Smooth muscle cell (in vitro differentiated cells): ENCODE results near the gene CD244. TPM values are rescaled to one million over a fixed set of nuclear protein-coding genes. Genes with fewer than 3 reads are reported as not detected.

Experiments
- DNase-seq: peaks from one replicate; lab custom pipeline; 2025; ENCODE audit not compliant: unreplicated experiment; lab: John Stamatoyannopoulos, UW
- H2AFZ ChIP-seq: fragments of 200-600 bp; sonication (generic); 2 replicates; pipeline ENCODE4 v1.6.0; 2016; ENCODE audit warnings: antibody characterized with exemption, low read depth, mild to moderate bottlenecking
- H3F3A ChIP-seq: fragments of 200-600 bp; sonication (generic); 2 replicates; pipeline ENCODE4 v1.6.0; 2017; ENCODE audit warnings: antibody characterized with exemption, low read depth
- H3K27ac ChIP-seq: fragments of 200-600 bp; sonication (generic); 2 replicates; pipeline ENCODE4 v1.5.1; 2016; ENCODE audit warnings: low read depth, mild to moderate bottlenecking
- H3K27me3 ChIP-seq: fragments of 200-600 bp; sonication (generic); 2 replicates; pipeline ENCODE4 v1.6.1; 2016; ENCODE audit warnings: low read depth, mild to moderate bottlenecking
- H3K36me3 ChIP-seq: fragments of 200-600 bp; sonication (generic); 2 replicates; pipeline ENCODE4 v1.5.1; 2016; ENCODE audit warnings: low read depth
- H3K4me1 ChIP-seq: fragments of 200-600 bp; sonication (generic); 2 replicates; pipeline ENCODE4 v1.5.1; 2016; ENCODE audit warnings: low read depth
- H3K4me2 ChIP-seq: fragments of 200-600 bp; sonication (generic); 2 replicates; pipeline ENCODE4 v1.6.0; 2016; ENCODE audit warnings: mild to moderate bottlenecking
- H3K4me3 ChIP-seq: fragments of 200-600 bp; sonication (generic); 2 replicates; pipeline ENCODE4 v1.5.1; 2016; ENCODE audit warnings: mild to moderate bottlenecking
- H3K79me2 ChIP-seq: fragments of 200-600 bp; sonication (generic); 2 replicates; pipeline ENCODE4 v1.6.0; 2016; ENCODE audit warnings: low read depth, mild to moderate bottlenecking
- H3K9ac ChIP-seq: fragments of 200-600 bp; sonication (generic); 2 replicates; pipeline ENCODE4 v1.6.0; 2016; ENCODE audit warnings: low read depth
- H3K9me3 ChIP-seq: fragments of 200-600 bp; sonication (generic); replicated peaks from 2 replicates; pipeline ENCODE4 v1.5.1; 2016; ENCODE audit warnings: low read depth
- H4K20me1 ChIP-seq: fragments of 200-600 bp; sonication (generic); 2 replicates; pipeline ENCODE4 v1.6.0; 2016; ENCODE audit warnings: low read depth
- CTCF ChIP-seq: fragments of 200-600 bp; sonication (generic); IDR thresholded peaks from 2 replicates; pipeline ENCODE4 v1.5.1; 2017; ENCODE audit warnings: borderline replicate concordance, mild to moderate bottlenecking, antibody characterized with exemption; ENCODE audit not compliant: insufficient read depth, poor library complexity, severe bottlenecking
- WGBS: methylation state at CpG from one replicate; pipeline ENCODE4 v1.1.7; 2016; ENCODE audit warnings: low lambda C conversion rate; 5-methylcytosine and 5-hydroxymethylcytosine counted together
- polyA plus RNA-seq: library from polyadenylated mRNA; unstranded; fragments of >200 nt; fragmentation: Nextera tagmentation; extraction: Ambion mirVana; gene quantifications from 2 replicates; pipeline ENCODE4 v1.2.1, GENCODE V29; 2016
- total RNA-seq: library from RNA; depleted of rRNA; stranded (reverse); fragments of >200 nt; gene quantifications from 2 replicates; pipeline ENCODE4 v1.2.3, GENCODE V29; 2014

CD244 gene
- total and polyA plus RNA-seq, 2 experiments from 2014 or later = 0.99 TPM; not detected in 1

DNA sequence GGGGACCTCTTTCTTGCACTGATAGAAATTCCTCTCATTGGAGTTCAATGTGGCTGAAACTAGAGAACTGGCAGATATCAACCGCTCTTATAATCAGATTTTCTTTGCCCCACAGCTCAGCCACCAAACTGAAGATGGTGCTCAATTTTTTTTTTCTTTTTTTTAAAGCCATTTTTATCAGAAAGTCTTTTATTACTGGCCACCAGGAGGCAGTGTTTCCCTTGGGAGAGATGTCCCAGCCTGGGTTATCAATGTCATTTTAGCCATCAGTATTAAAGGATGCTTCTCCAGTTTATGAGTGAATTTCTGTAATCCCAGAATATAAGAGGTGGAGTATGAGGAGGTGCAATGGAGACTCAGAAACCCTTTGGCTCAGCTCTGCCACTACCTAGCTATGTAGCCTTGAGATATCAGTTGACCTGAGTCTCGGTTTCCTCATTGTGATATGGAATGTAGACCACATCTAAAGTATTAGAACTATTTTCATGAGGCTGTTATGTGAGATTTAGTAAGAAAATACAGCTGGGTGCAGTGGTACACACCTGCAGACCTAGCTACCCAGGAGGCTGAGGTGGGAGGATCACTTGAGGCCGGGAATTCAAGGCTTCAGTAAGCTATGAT lies 27.6 kb downstream of the CD244 start:
- Histone ChIP-seq H4K20me1 (no peaks in the 10 kb centered on the region), H3K27ac (no peak overlapping the region), H3F3A (no peaks in the 10 kb centered on the region), H3K27me3 (peaks cover 4% of the 10 kb centered on the region), H3K79me2 (no peaks in the 10 kb centered on the region), H3K36me3 (no peaks in the 10 kb centered on the region), H3K9me3 (no peaks in the 10 kb centered on the region), H3K4me1 (peaks cover 10% of the 10 kb centered on the region), H2AFZ (no peak overlapping the region), H3K9ac (no peak overlapping the region), H3K4me3 (no peak overlapping the region), H3K4me2 (no peak overlapping the region)
- 88% methylated on average over 3 of the region's 3 CpGs for WGBS
- no peak for DNase-seq
- peak; percentile 75 for TF ChIP-seq CTCF

- H3K27ac ChIP-seq = no peak overlapping the region
- H4K20me1 ChIP-seq = no peaks in the 10 kb centered on the region
- no peaks in the 10 kb centered on the region for H3F3A ChIP-seq
- 58% methylated on average over 8 of the region's 8 CpGs for WGBS
- no peaks in the 10 kb centered on the region for H3K9me3 ChIP-seq
- H3K9ac ChIP-seq = no peak overlapping the region
- no peaks in the 10 kb centered on the region for H3K79me2 ChIP-seq
- no peaks in the 10 kb centered on the region for H3K4me1 ChIP-seq
- no peaks in the 10 kb centered on the region for H3K36me3 ChIP-seq
- peak; percentile 75 for TF ChIP-seq CTCF
- no peak overlapping the region for H2AFZ ChIP-seq
- DNase-seq = no peak
- no peak overlapping the region for H3K4me3 ChIP-seq
- H3K27me3 ChIP-seq = no peaks in the 10 kb centered on the region
- H3K4me2 ChIP-seq = no peak overlapping the region
Observed at GRCh38 chr1:160830321-160831153, 32.1 kb downstream of the CD244 start.

GRCh38 chr1:160829766-160830165 lies 32.9 kb downstream of the CD244 start:
- Histone ChIP-seq H3K9ac (no peak overlapping the region), H4K20me1 (no peaks in the 10 kb centered on the region), H3K4me2 (no peak overlapping the region), H3K79me2 (no peaks in the 10 kb centered on the region), H3K4me1 (no peaks in the 10 kb centered on the region), H3F3A (no peaks in the 10 kb centered on the region), H3K4me3 (no peak overlapping the region), H3K36me3 (no peaks in the 10 kb centered on the region), H3K27ac (no peak overlapping the region), H2AFZ (no peak overlapping the region), H3K9me3 (no peaks in the 10 kb centered on the region), H3K27me3 (no peaks in the 10 kb centered on the region)
- TF ChIP-seq CTCF = no peak
- no peak for DNase-seq
- WGBS = 96% methylated on average over 1 of the region's 1 CpG
